Endothelial cell (in vitro differentiated cells): ENCODE measurements around the gene LMF1. TPM values are rescaled to one million over a fixed set of nuclear protein-coding genes. Genes with fewer than 3 reads are reported as not detected.

Experiments used
- DNase-seq: peaks from one replicate; pipeline ENCODE4 v3.0.0; 2021; ENCODE audit warnings: low spot score
- H3K27ac Mint-ChIP-seq: one replicate; pipeline ENCODE4 v1.8.0; 2021; ENCODE audit warnings: mixed read lengths, inconsistent platforms; ENCODE audit not compliant: unreplicated experiment
- H3K27me3 Mint-ChIP-seq: one replicate; pipeline ENCODE4 v1.8.0; 2021; ENCODE audit warnings: mild to moderate bottlenecking, moderate library complexity, mixed read lengths, inconsistent platforms; ENCODE audit not compliant: unreplicated experiment
- H3K36me3 Mint-ChIP-seq: one replicate; pipeline ENCODE4 v1.8.0; 2021; ENCODE audit warnings: mild to moderate bottlenecking, low read depth, mixed read lengths, inconsistent platforms; ENCODE audit not compliant: unreplicated experiment
- H3K4me1 Mint-ChIP-seq: one replicate; pipeline ENCODE4 v1.8.0; 2021; ENCODE audit warnings: mild to moderate bottlenecking, mixed read lengths, inconsistent platforms; ENCODE audit not compliant: unreplicated experiment
- H3K4me3 Mint-ChIP-seq: one replicate; pipeline ENCODE4 v1.8.0; 2021; ENCODE audit warnings: mild to moderate bottlenecking, mixed read lengths, inconsistent platforms; ENCODE audit not compliant: unreplicated experiment
- H3K9me3 Mint-ChIP-seq: one replicate; pipeline ENCODE4 v1.8.0; 2021; ENCODE audit warnings: mixed read lengths, inconsistent platforms; ENCODE audit not compliant: unreplicated experiment
- CTCF ChIP-seq: fragments of 200-600 bp; sonication (generic); IDR thresholded peaks from one replicate; pipeline ENCODE4 v1.5.0; 2021; ENCODE audit warnings: antibody characterized with exemption; ENCODE audit not compliant: unreplicated experiment
- total RNA-seq: library from RNA; stranded (reverse); fragmentation: NEBNext Ultra II Directional; extraction: Animal tissue kit (Norgen Biotek cat#: 25700); gene quantifications from one replicate; pipeline ENCODE4 v1.2.1, GENCODE V29; 2021; ENCODE audit not compliant: unreplicated experiment

LMF1 gene
- total RNA-seq, 1 donor from 2014 or later: 21.7 TPM

GRCh38 chr16:988471-989353 lies 17.9 kb upstream of the LMF1 start:
- Mint-ChIP-seq H3K4me1 (no peaks in the 10 kb centered on the region), H3K36me3 (no peaks in the 10 kb centered on the region), H3K27me3 (peaks cover 4% of the 10 kb centered on the region), H3K4me3 (no peak overlapping the region), H3K27ac (no peak overlapping the region), H3K9me3 (no peaks in the 10 kb centered on the region)
- DNase-seq: no peak
- no peak for TF ChIP-seq CTCF

- no peak for DNase-seq
- H3K27ac Mint-ChIP-seq: no peak overlapping the region
- peaks cover 4% of the 10 kb centered on the region for H3K27me3 Mint-ChIP-seq
- no peaks in the 10 kb centered on the region for H3K9me3 Mint-ChIP-seq
- no peak overlapping the region for H3K4me3 Mint-ChIP-seq
- H3K4me1 Mint-ChIP-seq: no peaks in the 10 kb centered on the region
- H3K36me3 Mint-ChIP-seq: no peaks in the 10 kb centered on the region
- TF ChIP-seq CTCF: no peak
These were observed 17.1 kb upstream of the LMF1 start for GRCh38 chr16:987906-988305.

GRCh38 chr16:986925-987582 lies 16.3 kb upstream of the LMF1 start:
- H3K4me3 Mint-ChIP-seq: no peak overlapping the region
- no peak for DNase-seq
- no peaks in the 10 kb centered on the region for H3K4me1 Mint-ChIP-seq
- H3K27ac Mint-ChIP-seq: no peak overlapping the region
- H3K9me3 Mint-ChIP-seq: no peaks in the 10 kb centered on the region
- no peak for TF ChIP-seq CTCF
- H3K27me3 Mint-ChIP-seq: peaks cover 5% of the 10 kb centered on the region
- no peaks in the 10 kb centered on the region for H3K36me3 Mint-ChIP-seq

GRCh38 chr16:986411-986810 lies 15.6 kb upstream of the LMF1 start:
- DNase-seq: no peak
- TF ChIP-seq CTCF: no peak
- H3K9me3 Mint-ChIP-seq: no peaks in the 10 kb centered on the region
- peaks cover 5% of the 10 kb centered on the region for H3K27me3 Mint-ChIP-seq
- H3K27ac Mint-ChIP-seq: no peak overlapping the region
- no peaks in the 10 kb centered on the region for H3K36me3 Mint-ChIP-seq
- no peaks in the 10 kb centered on the region for H3K4me1 Mint-ChIP-seq
- H3K4me3 Mint-ChIP-seq: no peak overlapping the region
